VCaP (cell line): Measurements from ENCODE around the gene RTCA.
"Not testable (repeated sequence)": the region's sequence is repeated elsewhere in the genome, so short reads cannot be mapped to it uniquely, and the experiment has no call there.

ENCODE experiments used
- H3K27ac ChIP-seq: fragments of 450-650 bp; 2 replicates; pipeline ENCODE4 v1.5.1; 2017
- TF ChIP-seq, protein P1 (sequence below): fragments of 450-650 bp; conservative IDR thresholded peaks from 2 replicates; pipeline ENCODE4 v1.5.1; 2017; ENCODE audit warnings: mild to moderate bottlenecking, moderate library complexity

Gene RTCA

GRCh38 chr1:100231721-100232120, 34.3 kb upstream of the RTCA start:
- TF ChIP-seq, protein P1, sequence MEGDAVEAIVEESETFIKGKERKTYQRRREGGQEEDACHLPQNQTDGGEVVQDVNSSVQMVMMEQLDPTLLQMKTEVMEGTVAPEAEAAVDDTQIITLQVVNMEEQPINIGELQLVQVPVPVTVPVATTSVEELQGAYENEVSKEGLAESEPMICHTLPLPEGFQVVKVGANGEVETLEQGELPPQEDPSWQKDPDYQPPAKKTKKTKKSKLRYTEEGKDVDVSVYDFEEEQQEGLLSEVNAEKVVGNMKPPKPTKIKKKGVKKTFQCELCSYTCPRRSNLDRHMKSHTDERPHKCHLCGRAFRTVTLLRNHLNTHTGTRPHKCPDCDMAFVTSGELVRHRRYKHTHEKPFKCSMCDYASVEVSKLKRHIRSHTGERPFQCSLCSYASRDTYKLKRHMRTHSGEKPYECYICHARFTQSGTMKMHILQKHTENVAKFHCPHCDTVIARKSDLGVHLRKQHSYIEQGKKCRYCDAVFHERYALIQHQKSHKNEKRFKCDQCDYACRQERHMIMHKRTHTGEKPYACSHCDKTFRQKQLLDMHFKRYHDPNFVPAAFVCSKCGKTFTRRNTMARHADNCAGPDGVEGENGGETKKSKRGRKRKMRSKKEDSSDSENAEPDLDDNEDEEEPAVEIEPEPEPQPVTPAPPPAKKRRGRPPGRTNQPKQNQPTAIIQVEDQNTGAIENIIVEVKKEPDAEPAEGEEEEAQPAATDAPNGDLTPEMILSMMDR: no peak
- no peak overlapping the region for H3K27ac ChIP-seq

DNA sequence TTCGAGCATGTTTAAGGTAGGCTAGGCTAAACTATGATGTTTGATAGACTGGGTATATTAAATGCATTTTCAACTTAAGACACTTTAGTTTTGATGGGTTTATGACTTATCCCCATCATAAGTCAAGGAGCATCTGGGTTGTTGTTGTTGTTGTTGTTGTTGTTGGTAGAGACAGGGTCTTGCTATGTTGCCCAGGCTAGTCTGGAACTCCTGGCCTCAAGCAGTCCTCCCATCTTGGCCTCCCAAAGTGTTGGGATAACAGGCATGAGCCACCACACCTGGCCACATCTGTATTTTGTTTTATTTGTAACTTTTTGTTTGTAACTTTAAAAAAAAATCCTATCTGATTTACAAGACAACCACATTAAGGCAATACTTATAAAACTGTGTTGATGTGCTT, 33.9 kb upstream of the RTCA start:
- no peak overlapping the region for H3K27ac ChIP-seq
- TF ChIP-seq, protein P1: no peak

DNA sequence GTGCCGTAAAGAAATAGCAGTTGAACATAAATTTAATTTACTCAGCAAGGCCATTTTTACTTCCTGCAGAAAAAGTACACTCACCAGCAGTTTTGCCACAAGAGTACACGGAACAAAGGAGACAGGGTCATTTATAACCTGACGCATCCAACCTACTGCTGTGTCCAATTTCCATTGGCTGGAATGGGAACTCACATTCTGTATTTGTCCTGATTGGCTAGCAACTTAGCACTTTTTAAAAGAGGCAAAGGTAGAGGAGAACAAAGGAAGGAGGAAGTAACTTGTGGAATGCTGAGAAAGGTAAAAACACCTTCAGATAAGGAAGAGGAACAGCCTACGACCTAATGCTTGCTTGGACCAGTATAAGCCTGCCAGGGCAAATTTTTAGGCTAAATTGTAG, 32.5 kb upstream of the RTCA start:
- not testable (repeated sequence) for H3K27ac ChIP-seq

DNA sequence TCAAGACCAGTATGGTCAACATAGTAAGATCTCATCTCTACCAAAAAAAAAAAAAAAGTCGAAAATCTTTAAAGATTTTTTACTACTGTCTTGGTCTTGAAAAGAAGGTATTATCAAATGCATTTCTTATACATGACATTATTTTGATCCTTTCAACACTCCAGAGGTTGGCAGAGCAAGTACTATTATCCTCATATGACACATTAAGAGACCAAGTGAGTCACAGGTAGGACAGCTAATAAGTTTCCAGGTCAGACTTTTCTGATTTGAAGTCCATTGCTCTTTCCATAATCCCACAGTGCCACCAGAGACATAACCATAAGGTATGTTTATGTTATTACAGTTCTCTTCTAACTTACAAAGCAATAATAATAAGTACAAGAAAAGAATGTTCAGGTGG, 31.6 kb upstream of the RTCA start:
- TF ChIP-seq, protein P1: no peak
- H3K27ac ChIP-seq: no peak overlapping the region

GRCh38 chr1:100237091-100237490, 28.9 kb upstream of the RTCA start:
- TF ChIP-seq, protein P1: no peak
- H3K27ac ChIP-seq: no peak overlapping the region

DNA sequence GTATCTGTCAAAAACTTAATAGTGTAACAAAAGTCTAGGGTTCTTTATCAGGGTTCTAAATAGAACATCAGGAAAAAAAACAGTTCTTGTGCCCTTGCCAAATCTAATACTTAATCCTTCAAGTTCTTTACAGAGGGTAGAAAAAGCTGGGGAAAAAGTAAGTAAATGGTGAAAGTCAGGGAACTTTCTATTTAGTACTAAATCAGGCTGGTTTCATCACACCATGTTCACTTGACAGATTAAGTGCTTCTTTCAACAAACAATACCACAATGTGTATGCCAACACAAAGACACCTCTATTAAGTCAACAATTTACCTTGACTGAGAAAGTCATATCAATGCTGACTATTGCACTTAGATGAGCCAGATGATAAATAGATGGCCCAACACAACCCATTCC, 26.1 kb upstream of the RTCA start:
- no peak overlapping the region for H3K27ac ChIP-seq
- TF ChIP-seq, protein P1: no peak

GRCh38 chr1:100240631-100241030, 25.4 kb upstream of the RTCA start:
- no peak overlapping the region for H3K27ac ChIP-seq
- TF ChIP-seq, protein P1: no peak

DNA sequence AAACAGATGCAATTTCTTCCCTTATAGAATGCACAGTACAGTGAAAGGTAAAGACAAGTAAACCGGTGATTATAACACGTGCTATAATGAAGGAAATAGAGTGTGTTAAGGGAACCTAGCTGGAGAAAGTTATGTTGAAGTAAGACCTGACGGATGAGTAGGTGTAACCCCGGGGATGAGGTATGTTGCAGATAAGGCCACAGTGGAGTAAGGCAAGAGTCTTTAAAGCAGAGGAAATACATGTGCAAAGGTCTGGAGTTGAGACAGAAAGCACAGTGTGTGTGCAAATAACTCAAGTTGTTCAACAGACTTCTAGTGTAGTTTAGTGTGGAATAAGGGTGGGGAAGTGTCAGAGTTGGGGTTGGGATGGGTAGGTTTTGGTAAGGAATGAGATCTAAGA, 19.3 kb upstream of the RTCA start:
- no peak overlapping the region for H3K27ac ChIP-seq
- TF ChIP-seq, protein P1: no peak
